Tibial nerve (tissue), 3 donors: ENCODE results near the gene IL22RA1.

Experiments used
- POLR2A ChIP-seq, 2 donors: fragments of 450-650 bp; IDR thresholded peaks; one replicate each; pipeline ENCODE4 v1.6.1; 2017; ENCODE audit warnings: antibody characterized with exemption in 2 of 2, mild to moderate bottlenecking in 2 of 2, moderate library complexity in 2 of 2
- TF ChIP-seq, protein P1 (sequence below), 5 experiments: fragments of 200-600 bp in 3 of 5; fragments of 450-650 bp in 2 of 5; sonication (generic) in 3 of 5; IDR thresholded peaks; one replicate each; pipeline ENCODE4 v1.5.1; 2016 to 2019; ENCODE audit warnings: antibody characterized with exemption in 5 of 5, mild to moderate bottlenecking in 3 of 5, moderate library complexity in 2 of 5

DNA sequence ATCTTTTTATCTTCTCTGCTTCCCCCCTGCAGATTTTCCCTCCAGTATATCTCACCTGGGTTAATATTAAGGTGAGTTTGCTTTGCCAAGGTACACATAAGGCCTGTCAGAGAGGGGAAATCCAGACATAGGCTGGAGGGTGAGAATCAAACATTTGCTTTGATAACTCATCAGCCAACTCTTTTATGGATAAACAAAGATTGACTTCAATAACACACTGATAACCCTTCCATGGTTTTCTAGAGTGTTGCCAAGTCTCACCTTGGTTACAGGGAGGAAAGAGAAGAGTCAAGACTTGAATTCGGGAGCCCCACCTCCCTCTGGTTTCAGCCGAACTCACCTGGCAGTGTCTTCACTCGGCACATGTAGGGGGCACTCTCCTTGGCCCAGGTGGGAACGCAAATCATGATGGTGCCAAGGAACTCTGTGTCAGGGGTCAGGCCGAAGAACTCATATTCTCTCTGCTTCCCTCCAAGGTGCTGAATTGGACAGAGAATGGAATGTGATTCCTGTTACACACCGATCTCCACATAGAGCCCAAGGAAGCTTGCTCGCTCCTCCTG, 15.1 kb downstream of the IL22RA1 start:
- TF ChIP-seq, protein P1, sequence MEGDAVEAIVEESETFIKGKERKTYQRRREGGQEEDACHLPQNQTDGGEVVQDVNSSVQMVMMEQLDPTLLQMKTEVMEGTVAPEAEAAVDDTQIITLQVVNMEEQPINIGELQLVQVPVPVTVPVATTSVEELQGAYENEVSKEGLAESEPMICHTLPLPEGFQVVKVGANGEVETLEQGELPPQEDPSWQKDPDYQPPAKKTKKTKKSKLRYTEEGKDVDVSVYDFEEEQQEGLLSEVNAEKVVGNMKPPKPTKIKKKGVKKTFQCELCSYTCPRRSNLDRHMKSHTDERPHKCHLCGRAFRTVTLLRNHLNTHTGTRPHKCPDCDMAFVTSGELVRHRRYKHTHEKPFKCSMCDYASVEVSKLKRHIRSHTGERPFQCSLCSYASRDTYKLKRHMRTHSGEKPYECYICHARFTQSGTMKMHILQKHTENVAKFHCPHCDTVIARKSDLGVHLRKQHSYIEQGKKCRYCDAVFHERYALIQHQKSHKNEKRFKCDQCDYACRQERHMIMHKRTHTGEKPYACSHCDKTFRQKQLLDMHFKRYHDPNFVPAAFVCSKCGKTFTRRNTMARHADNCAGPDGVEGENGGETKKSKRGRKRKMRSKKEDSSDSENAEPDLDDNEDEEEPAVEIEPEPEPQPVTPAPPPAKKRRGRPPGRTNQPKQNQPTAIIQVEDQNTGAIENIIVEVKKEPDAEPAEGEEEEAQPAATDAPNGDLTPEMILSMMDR (IDR thresholded peaks at IDR 0.05) = no peak
- no peak for TF ChIP-seq POLR2A (IDR thresholded peaks at IDR 0.05)
